ENCODE data around the gene TBX21. TPM values are rescaled to one million over a fixed set of nuclear protein-coding genes. Genes with fewer than 3 reads are reported as not detected.

Gene TBX21
- total and polyA plus RNA-seq, 2 of the 4 experiments (the other 2 are of a cell fraction): not detected

DNA sequence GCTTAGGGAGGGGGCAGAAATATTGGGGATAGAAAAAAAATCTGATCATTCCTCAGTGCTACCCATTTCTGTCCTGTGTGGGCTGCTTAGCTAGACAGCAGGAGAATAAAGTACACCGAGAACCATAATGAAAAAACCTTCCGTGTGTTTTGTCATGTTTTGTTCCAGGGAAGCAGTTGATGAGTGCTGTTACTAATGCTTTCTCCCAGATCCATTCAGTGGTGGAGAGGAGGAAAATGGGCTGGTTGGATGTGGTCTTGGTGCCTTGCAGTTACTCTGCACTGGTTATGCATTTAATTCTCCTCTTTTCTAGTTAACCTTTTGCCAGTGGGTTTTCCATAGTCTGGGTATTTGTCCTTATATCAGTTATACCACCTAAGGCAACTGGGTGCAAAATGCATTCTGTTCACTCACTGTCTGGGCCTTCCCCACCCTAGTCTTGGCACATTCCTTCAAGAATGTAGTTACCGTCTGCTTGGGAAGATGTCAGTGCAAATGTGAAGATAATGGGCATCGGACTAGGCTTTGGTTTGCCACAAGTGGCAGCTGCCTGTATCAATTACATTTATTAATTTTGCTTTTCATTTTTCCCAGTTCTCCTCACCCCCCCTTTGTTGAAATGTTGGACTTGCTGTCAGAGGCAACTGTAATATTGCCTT lies 48.4 kb upstream of the TBX21 start:
- no peak overlapping the region for H3K27ac ChIP-seq (ENCODE audit: insufficient read depth, low read length)
- CTCF ChIA-PET: interaction anchor here (0.6 kb wide), 1 partner anchor 16 kb away, joined by 4 read pairs; no protein-coding TSS in a partner anchor

More for the DNA sequence above, 48.4 kb upstream of the TBX21 start:
- Histone ChIP-seq H3K9me1 (ENCODE audit: insufficient read depth, low read length) (peaks cover 17% of the 10 kb centered on the region), H3K23ac (ENCODE audit: low read depth, low read length) (no peak overlapping the region; the same call in 1 of the 2 replicates), H3K36me3 (ENCODE audit: control insufficient read depth, insufficient read depth, low read length) (peaks cover 33% of the 10 kb centered on the region), H2BK120ac (ENCODE audit: low read depth, low read length) (no peak overlapping the region), H3K4ac (ENCODE audit: low read depth, low read length) (no peak overlapping the region), H4K20me1 (ENCODE audit: insufficient read depth, low read length) (peaks cover 48% of the 10 kb centered on the region), H3K18ac (ENCODE audit: low read depth, low read length) (no peak overlapping the region), H2BK5ac (ENCODE audit: low read depth, low read length, poor library complexity, severe bottlenecking) (peak overlapping the region; percentile 42), H2BK15ac (ENCODE audit: low read depth, low read length) (no peak overlapping the region), H2AK5ac (ENCODE audit: low read depth, low read length) (no peak overlapping the region), H3K9me3 (ENCODE audit: control insufficient read depth, insufficient read depth, low read length) (no peaks in the 10 kb centered on the region), H3K4me1 (ENCODE audit: control insufficient read depth, insufficient read depth, low read length) (peaks cover 20% of the 10 kb centered on the region), H3K56ac (ENCODE audit: extremely low read depth, insufficient read depth, low read length) (no peak overlapping the region), H3K14ac (replicated peaks; ENCODE audit: low read depth, low read length) (peak overlapping the region; percentile 55; the same call in 1 of the 2 replicates), H2BK20ac (ENCODE audit: low read depth, low read length) (no peak overlapping the region), H4K5ac (ENCODE audit: low read depth, low read length) (no peak overlapping the region), H3K4me2 (ENCODE audit: low read depth, low read length) (no peak overlapping the region), H3K4me3 (ENCODE audit: insufficient read depth, low read depth, low read length) (no peak overlapping the region), H2AFZ (replicated peaks; ENCODE audit: low read length, poor library complexity) (no peak overlapping the region), H3K79me1 (ENCODE audit: low read depth in 1 of 2, low read length in 2 of 2) (peaks cover 17 to 41% of the 10 kb centered on the region in 2 experiments), H4K8ac (ENCODE audit: low read depth in 2 of 2, low read length in 2 of 2) (no peak overlapping the region), H3K27me3 (ENCODE audit: control insufficient read depth, insufficient read depth, low read length) (no peaks in the 10 kb centered on the region), H3K9ac (ENCODE audit: low read depth, low read length) (no peak overlapping the region), H4K91ac (ENCODE audit: insufficient read depth, low read depth, low read length) (no peak overlapping the region), H2AK9ac (replicated peaks; ENCODE audit: low read depth, low read length, poor library complexity) (peak overlapping the region; percentile 31)
- TF ChIP-seq RFX5 (IDR thresholded peaks at IDR 0.05; ENCODE audit: low read depth, low read length): no peak
- no peak for TF ChIP-seq SMC3 (IDR thresholded peaks at IDR 0.05; ENCODE audit: low read depth, low read length)
- no TSS peak for BruUV-seq (replicated peaks)
- in situ Hi-C loops (cut with MboI; ENCODE audit: low sequenced_read_pairs) (no loop called here), intact Hi-C loops (cut with micrococcal nuclease) (no loop called here), dilution Hi-C loops (cut with HindIII; ENCODE audit: low sequenced_read_pairs, unreplicated experiment) (no loop called here)
- POLR2A ChIA-PET (ENCODE audit: unreplicated experiment): no interaction called here
- DNase-seq (no peak), ATAC-seq (ENCODE audit: low read depth) (no peak)
- no CpG with 5 or more reads among the region's 4 CpGs for WGBS, 2 experiments (ENCODE audit: extremely low coverage in 2 of 2, insufficient read length in 1 of 2)

All from IMR-90 (cell line).